NCI-H524 (cell line): ENCODE measurements around the gene TAF1D.
A peak's percentile ranks its signal among the peaks of the same experiment; 100 is the strongest.
"Not testable (repeated sequence)": the region's sequence is repeated elsewhere in the genome, so short reads cannot be mapped to it uniquely, and the experiment has no call there.

ENCODE experiments used
- DNase-seq, 2 experiments: peaks; one replicate each; lab custom pipeline; 2025; lab: John Stamatoyannopoulos, UW

TAF1D gene, protein sequence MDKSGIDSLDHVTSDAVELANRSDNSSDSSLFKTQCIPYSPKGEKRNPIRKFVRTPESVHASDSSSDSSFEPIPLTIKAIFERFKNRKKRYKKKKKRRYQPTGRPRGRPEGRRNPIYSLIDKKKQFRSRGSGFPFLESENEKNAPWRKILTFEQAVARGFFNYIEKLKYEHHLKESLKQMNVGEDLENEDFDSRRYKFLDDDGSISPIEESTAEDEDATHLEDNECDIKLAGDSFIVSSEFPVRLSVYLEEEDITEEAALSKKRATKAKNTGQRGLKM

DNA sequence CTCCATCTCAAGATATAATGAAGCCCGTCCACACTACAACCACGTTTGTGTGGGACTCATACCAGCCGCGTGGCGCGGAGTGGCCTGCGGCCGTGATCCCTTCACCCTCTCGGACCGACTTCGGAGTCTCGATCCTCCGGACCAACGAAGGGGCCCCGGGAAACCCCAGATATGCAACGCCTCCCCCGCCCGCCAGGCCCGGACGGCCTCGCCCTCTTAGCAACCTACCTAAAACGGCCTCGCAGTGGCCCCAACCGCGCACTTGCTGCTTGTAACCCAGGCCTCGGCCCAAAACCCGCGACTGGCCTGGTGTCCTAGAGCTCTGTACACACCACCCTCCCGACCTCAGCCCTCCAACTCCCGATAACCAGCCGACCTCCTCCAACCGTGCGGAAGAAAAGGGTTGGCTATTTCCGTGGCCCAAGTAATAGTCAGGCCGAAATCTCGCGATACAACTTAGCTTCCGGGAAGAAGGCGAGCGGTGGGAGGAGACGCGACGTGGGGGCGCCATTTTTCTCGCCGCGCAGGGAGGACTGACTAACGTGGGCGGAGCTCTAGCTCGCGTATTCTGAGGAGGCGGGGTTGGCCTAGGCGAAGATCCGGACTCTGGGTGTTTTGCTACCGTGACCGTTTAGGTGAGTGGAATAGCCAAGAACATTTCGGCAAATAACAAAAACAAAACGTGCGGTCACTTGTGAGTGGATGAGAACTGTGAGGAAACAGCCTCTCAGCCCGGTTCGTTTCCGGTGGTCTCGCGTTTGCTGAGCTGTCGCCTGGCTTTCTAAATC, at the start of gene TAF1D, which contains the start of gene C11orf54:
TAF1D (minus strand) TSS at position 402 of the 788 bp plus-strand sequence. CDS start 2,191 bp downstream, outside the sequence.
C11orf54 (plus strand) TSS at position 579 of the 788 bp plus-strand sequence. CDS start 5,722 bp downstream, outside the sequence.
- peak; percentile 92 to 96 for DNase-seq

DNA sequence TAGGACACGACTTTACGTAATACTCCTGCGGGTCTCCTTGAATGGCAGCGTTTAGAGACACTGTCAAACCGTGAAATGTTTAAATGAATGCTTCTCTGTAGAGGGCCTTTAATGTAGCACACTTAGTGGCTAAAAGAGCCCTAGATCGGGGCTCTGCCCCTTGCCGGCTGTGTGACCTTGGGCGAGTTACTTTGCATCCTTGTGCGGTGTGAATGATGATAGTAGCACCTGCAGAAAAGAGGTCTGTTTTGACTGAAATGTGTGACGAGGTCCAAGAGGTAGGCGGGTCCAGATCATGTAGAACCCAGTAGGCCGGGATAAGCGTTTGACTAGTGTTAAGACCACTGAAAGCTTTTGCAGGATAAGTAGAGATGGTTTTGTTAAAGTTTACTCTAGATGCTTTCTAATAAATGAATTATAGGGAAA, 43.7 kb upstream of the TAF1D start:
- no peak for DNase-seq

DNA sequence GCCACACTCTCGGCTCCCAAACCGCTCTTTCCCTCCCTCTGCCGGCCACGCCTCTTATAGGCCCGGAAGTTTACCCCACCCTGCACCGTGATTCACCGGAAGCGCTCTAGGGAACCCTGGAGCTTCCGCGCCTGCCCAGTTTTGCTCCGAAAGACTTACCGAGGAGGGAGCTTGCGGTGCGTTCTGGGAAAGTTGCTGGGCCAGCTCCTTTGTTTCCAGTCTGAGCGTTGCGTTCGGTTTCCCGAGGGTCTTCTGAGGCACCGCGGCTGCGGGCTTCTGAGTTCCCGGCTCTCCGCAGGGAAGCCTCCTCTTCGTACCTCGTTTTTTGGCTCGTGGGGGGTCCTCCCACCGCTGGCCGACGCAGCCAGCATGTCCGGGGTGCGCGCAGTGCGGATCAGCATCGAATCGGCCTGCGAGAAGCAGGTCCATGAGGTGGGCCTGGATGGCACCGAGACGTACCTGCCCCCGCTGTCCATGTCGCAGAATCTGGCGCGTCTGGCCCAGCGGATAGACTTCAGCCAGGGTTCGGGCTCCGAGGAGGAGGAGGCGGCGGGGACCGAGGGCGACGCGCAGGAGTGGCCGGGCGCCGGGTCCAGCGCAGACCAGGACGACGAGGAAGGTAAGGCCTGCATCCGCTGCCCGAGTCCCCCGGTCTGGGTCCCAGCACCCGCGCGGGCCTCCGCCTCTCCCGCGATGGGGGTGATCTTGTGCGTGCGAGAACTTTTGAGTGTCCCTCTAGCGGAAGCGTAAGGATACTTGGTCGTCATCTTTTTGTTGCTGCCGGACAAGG, 43.0 kb upstream of the TAF1D start, which contains the start of gene MED17:
MED17 (plus strand) TSS at position 138 of the 790 bp plus-strand sequence; CDS start at position 370, 232 bp downstream.
- DNase-seq, result peak; percentile 74 to 91

DNA sequence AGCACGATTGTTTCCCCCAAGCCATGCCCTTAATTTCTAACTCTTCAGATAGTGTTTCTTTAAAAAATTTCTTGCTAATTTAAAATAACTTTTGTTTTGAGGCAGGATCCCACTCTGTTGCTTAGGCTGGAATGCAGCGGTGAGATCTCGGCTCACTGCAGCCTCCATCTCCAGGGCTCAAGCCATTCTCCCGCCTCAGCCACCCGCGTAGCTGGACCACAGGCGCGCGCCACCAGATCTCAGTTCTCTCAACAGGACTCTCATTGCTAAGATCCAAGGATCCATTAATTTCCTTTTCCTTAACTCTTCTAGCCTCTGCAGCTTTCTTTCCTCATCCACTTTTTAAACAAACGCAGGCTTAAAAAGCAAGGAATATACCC, 42.5 kb upstream of the TAF1D start:
- DNase-seq, result no peak

DNA sequence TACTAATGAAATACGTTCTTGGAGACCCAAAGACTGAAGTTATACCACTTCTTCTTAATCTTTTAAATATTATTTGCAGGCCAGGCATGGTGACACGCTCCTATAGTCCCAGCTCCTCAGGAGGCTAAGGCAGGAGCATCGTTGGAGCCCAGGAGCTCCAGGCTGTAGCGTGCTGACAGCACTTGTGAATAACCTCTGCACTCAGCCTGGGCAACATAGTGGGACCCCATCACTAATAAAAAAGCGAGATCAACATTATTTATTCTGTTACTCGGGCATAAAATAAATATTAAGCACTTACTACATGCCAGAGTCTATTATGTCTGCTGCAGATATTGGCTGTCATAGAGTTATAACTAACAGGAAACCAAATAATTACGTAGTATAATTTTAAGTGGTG, 42.1 kb upstream of the TAF1D start:
- no peak for DNase-seq

DNA sequence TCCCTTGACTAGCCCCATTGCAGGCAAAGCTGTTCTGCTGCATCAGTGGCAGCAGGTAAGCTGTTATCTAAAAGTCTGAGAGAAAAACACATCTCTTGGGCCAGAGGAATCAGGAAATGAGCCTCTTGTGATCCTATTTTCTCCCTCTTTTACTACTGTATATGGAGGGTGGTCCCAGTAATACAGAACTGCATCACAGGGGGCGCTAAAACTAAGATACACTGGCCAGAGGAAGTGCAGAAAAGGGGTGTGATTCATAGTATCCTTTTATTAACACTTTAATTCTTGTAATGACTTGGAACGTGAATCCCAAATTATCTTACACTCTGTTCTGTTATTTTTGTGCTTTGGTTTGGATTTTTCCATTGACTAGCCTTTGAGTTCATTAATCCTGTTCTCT, 34.0 kb upstream of the TAF1D start:
- peak in 1 of 2 experiments; percentile 12 for DNase-seq

DNA sequence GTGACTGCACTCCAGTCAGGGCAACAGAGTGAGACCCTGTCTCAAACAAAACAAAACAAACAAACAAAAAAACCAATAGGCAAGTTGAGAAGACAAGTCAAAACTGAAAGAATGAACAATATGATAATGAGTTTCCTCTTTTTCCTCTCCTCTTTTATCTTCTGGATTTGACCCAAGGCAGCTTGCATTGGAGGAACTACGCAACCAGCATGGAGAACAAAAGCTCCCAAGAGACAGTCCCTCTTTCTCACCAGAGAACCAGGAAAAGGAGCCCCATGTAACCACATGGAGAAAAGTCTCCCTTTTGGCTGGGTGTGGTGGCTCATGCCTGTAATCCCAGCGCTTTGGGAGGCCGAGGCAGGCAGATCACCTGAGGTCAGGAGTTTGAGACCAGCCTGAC, 33.3 kb upstream of the TAF1D start:
- not testable (repeated sequence) for DNase-seq

DNA sequence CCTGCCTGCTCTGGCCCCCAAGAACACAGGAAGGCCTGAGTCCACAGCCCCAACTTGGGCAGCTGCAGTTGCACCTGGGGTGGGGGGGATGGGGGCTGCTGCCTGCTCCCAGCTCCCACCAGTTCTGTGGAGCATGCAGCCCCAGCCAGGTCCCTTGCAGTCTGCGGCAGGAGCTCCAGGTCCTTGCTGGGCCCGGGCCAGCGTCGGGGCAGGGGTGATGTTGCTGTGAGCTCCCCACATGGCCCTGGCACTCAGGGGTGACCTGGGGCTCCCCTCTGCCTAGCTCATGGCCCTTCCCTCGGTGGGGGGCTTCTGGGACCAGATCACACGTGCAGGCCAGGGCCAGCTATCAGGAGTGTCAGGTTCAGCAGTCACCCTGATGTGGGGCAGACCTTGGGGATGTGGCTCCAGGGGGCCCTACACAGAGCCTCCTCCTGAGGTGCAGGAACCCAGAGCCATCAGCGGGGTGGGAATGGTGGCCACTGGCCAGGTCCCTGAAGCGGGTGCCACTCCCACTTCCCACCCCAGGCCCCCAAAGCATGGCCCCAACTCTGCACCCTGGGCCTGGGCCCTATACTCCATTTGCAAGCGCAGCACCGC, 32.4 kb upstream of the TAF1D start:
- no peak for DNase-seq

DNA sequence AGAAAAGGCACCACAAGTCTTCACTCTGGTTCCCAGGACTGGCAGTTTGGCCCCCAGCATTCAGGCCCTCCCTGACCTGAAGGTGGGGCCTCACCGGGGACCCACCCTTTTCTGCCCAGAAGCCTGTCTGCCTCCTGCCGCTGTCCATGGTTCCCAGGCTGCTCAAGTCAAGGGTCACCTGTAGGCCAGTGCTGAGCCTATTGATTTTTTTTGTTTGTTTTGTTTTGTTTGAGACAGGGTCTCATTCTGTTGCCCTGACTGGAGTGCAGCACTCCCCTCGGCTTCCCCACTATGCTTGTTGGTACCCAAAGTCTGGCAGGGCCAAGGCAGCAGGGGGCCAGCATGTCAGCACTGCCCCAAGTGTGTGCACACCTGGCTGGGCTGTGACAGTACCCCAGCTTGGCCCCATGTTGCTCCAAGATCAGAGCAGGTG, 31.8 kb upstream of the TAF1D start:
- DNase-seq, result no peak

DNA sequence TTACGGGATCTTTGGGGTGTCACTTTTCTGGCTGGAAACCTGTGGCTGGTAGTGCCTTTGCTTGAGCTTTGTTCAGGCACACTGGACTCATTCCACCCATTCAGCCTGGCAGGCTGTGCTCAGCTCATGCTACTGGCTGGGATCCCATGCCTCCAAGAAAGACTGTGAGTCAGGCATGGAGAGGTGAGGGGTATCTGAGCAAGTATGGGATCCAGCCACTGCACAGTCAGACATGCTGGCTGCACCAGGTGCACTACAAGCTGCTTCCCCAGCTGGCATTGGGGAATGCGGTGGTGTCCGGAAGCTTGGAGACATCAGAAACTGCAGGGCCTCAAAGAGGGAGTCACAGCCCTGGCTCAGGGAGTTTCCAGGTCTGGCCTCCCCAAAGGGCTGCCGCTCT, 30.8 kb upstream of the TAF1D start:
- no peak for DNase-seq

DNA sequence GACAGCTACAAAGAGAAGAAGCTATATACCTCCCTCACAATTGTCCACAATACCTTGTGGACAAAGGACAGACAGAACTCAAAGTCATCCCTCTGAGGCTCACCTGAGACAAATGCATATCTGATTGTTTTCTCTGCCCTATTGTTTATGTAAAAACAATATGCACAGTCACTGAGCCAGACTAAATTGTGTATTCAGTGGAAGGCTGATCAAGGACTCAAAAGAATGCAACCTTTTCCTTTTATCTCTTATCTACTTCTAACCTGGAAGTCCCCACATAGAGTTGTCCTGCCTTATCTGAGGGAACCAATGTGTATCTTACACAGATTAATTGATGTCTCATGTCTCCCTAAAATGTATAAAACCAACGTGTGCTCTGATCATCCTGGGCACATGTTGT, 28.9 kb upstream of the TAF1D start:
- no peak for DNase-seq

DNA sequence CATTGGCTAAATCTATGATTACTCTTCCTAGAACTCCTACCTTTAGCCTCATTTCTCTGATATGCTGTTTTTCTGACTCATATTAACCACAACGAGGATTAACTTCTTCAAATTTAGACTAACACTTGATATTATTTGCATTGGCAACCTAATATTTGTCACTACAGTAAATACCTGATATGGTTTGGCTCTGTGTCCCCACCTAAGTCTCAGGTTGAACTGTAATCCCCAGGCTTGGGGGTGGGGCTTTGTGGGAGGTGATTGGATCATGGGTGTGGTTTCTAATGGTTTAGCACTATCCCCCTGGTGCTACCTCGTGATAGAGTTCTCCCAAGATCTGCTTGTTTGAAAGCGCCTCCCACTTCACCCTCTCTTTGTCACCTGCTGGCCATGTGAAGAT, 25.7 kb upstream of the TAF1D start:
- DNase-seq, result no peak

DNA sequence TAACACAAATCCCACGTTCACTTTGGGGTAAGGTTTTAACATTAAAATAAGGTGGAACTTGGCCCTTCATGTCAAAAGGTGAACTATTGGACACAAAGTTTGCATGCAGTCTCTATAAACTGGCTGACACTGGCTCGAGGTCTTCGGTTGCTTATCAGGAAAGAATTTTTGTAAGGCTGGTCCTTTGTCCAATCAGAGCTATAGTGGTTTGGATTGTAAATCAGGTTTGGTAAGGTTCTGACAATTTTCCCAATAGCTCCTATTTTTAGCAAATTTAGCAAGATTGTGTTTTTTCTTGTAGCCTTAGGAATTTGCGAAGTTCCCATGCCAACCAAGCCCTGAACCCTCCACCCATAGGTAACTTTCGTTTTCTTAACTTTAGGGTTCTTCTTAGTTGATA, 25.2 kb upstream of the TAF1D start:
- no peak for DNase-seq

DNA sequence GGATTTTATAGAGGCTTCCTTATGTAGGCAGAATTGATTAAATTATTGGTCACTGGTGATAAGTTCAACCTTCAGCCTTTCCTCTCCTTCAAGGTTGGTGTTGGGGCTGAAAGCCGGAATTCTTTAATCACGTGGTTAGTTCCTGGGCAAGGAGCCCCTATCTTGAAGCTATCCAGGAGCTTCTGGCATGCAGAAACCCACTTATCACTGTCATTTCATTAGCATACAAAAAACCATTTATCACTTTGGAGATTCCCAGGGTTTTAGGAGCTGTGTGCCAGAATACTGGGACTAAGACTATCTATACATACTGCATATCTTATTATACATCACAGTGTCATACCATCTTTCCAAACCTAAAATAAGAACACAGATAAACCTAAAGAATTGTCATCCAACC, 24.3 kb upstream of the TAF1D start:
- DNase-seq, result no peak

DNA sequence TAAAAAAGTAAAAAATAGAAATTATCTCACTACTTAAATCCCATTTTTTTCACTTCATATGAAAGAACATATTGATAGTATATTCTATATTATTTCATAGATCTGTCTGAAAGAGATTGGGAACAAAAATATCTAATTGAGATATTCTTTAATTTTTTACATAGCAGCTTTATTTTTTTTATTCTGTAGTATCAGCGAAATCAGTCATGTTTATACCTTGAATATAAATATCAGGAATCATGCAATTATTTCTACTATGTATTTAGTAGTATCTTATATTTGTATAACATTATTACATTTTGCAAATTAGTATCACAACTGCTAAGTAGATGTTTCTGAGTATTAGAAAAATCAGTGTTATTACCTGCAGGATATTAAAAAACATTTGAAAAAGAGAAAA, 20.6 kb upstream of the TAF1D start:
- no peak for DNase-seq

DNA sequence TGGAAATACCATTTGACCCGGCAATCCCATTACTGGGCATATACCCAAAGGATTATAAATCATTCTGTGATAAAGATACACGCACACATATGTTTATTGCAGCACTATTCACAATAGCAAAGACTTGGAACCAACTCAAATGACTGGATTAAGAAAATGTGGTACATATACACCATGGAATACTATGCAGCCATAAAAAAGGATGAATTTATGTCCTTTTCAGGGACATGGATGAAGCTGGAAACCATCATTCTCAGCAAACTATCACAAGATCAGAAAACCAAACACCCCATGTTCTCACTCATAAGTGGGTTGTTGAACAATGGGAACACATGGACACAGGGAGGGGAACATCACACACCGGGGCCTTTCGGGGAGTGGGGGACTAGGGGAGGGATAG, 17.8 kb upstream of the TAF1D start:
- DNase-seq, result not testable (repeated sequence)

DNA sequence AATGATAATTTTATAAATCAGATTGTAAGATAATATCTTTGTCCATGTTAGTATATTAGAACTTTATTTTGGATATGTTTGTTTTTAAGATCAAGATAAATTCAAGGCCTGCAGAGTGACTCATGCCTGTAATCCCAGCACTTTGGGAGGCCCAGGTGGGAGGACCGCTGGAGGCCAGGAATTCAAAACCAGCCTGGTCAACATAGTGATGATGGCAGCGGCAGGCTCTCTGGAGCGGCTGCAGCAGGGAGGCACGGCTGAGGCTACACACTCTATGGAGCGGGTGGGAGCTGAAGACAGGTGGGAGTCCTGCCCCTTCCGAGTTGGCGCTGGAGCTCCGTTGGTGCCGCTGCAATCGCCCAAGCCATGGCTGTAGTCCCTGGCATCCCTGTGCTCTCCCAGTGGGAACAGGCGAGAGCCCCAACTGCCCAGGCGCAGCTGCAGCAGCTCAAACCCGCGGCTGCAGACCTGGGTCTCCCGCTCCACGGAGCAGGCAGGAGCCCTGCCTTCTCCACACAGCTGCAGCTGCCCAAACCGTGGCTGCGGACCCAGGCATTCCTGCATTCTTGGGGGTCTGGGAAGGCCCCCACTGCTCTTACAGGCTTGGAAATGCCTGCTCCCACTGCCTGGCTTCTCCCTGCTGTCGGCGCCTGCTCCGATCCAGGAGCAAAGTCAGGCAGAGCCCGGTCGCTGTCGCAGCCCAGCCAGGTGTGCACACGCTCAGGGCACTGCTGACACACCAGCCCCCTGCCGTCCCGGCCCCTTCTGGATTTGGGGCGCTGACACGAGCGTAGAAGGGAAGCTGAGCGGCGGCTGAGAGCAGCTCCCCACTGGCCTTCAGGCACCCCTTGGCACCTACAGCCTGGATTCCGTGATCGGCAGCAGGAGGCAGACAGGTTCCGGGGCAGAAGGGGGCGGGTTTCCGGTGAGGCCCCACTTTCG, 16.9 kb upstream of the TAF1D start:
- no peak for DNase-seq

DNA sequence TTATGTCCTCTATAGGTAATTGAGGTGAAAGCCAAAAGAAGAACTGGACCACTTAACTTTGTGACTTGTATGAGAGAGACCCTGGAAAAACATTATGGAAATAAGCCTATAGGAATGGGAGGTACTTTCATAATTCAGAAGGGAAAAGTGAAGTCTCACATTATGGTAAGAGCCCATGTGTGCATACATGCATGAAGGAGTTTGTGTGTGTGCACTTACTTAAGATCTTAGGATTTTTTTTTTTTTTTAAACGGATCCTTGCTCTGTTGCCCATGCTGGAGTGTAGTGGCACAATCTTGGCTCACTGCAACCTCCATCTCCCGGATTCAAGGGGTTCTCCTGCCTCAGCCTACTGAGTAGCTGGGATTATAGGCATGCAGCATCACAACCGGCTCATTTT, 16.0 kb upstream of the TAF1D start:
- DNase-seq, result no peak

DNA sequence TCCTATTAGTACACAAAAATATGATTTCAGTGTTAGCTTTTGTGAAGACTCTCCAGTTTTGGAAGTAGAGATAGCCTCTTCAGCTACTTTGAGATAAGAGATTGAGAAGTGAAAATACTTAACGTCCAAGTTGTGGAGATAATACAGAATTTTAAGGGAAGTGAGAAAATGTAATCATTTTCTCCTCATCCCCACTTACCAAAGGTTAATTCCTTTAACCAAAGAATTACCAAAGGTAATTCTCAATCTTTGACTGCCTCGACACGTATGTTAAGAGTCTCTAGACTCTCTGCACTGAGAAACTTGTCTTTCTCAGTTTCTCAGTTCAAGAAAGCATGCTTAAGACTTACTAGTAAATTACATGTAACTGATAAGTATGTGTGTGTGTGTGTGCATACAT, 15.5 kb upstream of the TAF1D start:
- no peak for DNase-seq

DNA sequence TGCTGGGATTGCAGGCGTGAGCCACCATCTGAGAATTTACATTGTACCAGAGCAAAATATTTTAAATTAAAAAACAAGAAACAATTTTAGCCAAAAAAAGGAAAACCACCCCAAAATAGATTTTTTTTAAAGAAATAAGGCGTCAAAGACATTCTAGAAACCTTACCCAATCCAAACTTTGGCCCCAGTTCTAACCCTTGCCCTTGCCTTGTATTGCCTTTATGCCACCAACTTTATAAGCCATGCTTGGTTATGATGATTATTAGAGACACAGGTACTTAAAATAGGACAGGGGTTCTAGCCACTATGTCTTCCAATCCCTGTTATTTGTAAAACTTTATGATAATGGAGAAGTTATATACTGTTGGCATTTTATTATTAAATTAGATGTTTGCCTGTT, 11.9 kb upstream of the TAF1D start:
- no peak for DNase-seq

DNA sequence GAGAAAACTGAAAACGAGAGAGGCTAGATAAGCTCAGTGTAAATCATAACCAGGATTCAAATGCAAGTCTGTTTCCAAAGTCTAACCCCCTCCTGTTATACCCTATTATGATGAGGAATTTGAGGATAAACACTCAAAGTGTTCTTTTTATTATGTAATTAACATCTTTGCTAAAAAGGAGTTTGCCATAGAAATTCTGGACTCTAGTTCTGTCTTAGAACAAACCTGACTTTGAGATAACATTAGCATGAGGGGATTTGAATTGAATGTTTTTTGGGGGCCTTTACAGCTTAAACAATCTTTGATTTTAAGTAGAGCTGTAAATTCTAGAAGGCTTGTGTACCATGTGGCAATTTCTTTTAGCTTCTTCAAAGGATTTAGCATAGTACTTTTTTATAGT, 9.7 kb upstream of the TAF1D start:
- DNase-seq, result no peak
